Loucy (cell line): Measurements from ENCODE around the gene HUNK.

Source experiments
- H2AFZ ChIP-seq: fragments of 200-600 bp; sonication (generic); 2 replicates; pipeline ENCODE4 v1.6.0; 2016; ENCODE audit warnings: antibody characterized with exemption, mild to moderate bottlenecking, low read length, moderate library complexity
- H3F3A ChIP-seq: fragments of 200-600 bp; 2 replicates; pipeline ENCODE4 v1.6.0; 2016; ENCODE audit warnings: antibody characterized with exemption, low read depth, mild to moderate bottlenecking
- H3K27me3 ChIP-seq: fragments of 200-600 bp; sonication (generic); 2 replicates; pipeline ENCODE4 v1.6.1; 2014; ENCODE audit warnings: low read length, mild to moderate bottlenecking; ENCODE audit not compliant: insufficient read depth, poor library complexity, severe bottlenecking
- H3K36me3 ChIP-seq: fragments of 200-600 bp; sonication (generic); 2 replicates; pipeline ENCODE4 v1.6.1; 2016; ENCODE audit warnings: low read length; ENCODE audit not compliant: insufficient read depth
- H3K4me1 ChIP-seq: fragments of 200-600 bp; sonication (generic); 2 replicates; pipeline ENCODE4 v1.5.1; 2014; ENCODE audit warnings: low read length, mild to moderate bottlenecking; ENCODE audit not compliant: insufficient read depth, poor library complexity, severe bottlenecking
- H3K4me2 ChIP-seq: fragments of 200-600 bp; sonication (generic); 2 replicates; pipeline ENCODE4 v1.6.0; 2014; ENCODE audit warnings: antibody characterized with exemption, low read length, low read depth, mild to moderate bottlenecking; ENCODE audit not compliant: poor library complexity, severe bottlenecking
- H3K4me3 ChIP-seq: fragments of 200-600 bp; sonication (generic); 2 replicates; pipeline ENCODE4 v1.5.1; 2014; ENCODE audit warnings: low read length, mild to moderate bottlenecking, mixed read lengths; ENCODE audit not compliant: poor library complexity, severe bottlenecking
- H3K79me2 ChIP-seq: fragments of 200-600 bp; sonication (generic); 2 replicates; pipeline ENCODE4 v1.6.1; 2014; ENCODE audit warnings: low read length; ENCODE audit not compliant: insufficient read depth
- H3K9ac ChIP-seq: fragments of 200-600 bp; sonication (generic); 2 replicates; pipeline ENCODE4 v1.6.0; 2014; ENCODE audit warnings: mild to moderate bottlenecking, low read depth, low read length, moderate library complexity; ENCODE audit not compliant: poor library complexity, severe bottlenecking
- H3K9me2 ChIP-seq: fragments of 200-600 bp; sonication (generic); replicated peaks from 2 replicates; pipeline ENCODE4 v1.6.1; 2016; ENCODE audit warnings: low read depth, low read length, mixed read lengths
- H3K9me3 ChIP-seq: fragments of 200-600 bp; sonication (generic); 2 replicates; pipeline ENCODE4 v1.6.1; 2014; ENCODE audit warnings: mild to moderate bottlenecking, antibody characterized with exemption, low read length, low read depth; ENCODE audit not compliant: insufficient read depth
- H4K20me1 ChIP-seq: fragments of 200-600 bp; sonication (generic); 2 replicates; pipeline ENCODE4 v1.6.0; 2014; ENCODE audit warnings: antibody characterized with exemption, low read length, mild to moderate bottlenecking; ENCODE audit not compliant: insufficient read depth, poor library complexity, severe bottlenecking
- EZH2phosphoT487 ChIP-seq: fragments of 200-600 bp; IDR thresholded peaks from 2 replicates; pipeline ENCODE4 v1.6.1; 2018; ENCODE audit warnings: antibody characterized with exemption, mild to moderate bottlenecking, moderate library complexity, borderline replicate concordance
- TF ChIP-seq, protein P1 (sequence below): fragments of 200-600 bp; sonication (generic); conservative IDR thresholded peaks from 2 replicates; pipeline ENCODE4 v1.5.1; 2014; ENCODE audit warnings: mild to moderate bottlenecking, antibody characterized with exemption, low read length

The HUNK gene

DNA sequence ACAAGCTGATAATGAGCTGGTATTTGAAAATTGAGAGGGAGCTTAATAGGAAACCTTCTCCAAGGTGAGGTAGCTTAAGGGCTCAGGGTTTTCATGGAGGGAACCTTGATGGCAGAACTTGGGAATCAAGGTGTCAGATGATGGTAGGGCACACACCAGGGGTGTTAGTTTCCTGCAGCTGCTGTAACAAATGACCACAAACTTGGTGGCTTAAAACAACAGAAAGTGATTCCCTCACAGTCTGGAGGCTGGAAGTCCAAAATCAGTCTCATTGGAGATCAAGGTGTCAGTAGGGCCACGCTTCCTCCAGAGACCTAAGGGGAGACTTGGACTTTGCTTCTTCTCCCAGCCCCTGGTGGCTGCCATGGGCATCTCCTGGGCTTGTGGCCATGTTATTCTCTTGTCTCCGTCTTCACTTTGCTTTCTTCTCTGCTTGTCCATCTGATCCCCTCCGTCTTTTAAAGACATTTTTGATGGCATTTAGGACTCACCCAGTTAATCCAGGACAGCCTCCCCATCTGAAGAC lies 45.5 kb downstream of the HUNK start:
- peaks cover 6% of the 10 kb centered on the region; the same call in 1 of the 2 replicates for H3K9me3 ChIP-seq
- no peak overlapping the region for H3K4me3 ChIP-seq
- H2AFZ ChIP-seq: no peak overlapping the region
- no peaks in the 10 kb centered on the region for H3K27me3 ChIP-seq
- no peaks in the 10 kb centered on the region for H3K36me3 ChIP-seq
- no peak overlapping the region for H3K9ac ChIP-seq
- H3K9me2 ChIP-seq: no peaks in the 10 kb centered on the region
- no peaks in the 10 kb centered on the region for H4K20me1 ChIP-seq
- no peaks in the 10 kb centered on the region for H3K4me1 ChIP-seq
- no peaks in the 10 kb centered on the region for H3F3A ChIP-seq
- TF ChIP-seq, protein P1, sequence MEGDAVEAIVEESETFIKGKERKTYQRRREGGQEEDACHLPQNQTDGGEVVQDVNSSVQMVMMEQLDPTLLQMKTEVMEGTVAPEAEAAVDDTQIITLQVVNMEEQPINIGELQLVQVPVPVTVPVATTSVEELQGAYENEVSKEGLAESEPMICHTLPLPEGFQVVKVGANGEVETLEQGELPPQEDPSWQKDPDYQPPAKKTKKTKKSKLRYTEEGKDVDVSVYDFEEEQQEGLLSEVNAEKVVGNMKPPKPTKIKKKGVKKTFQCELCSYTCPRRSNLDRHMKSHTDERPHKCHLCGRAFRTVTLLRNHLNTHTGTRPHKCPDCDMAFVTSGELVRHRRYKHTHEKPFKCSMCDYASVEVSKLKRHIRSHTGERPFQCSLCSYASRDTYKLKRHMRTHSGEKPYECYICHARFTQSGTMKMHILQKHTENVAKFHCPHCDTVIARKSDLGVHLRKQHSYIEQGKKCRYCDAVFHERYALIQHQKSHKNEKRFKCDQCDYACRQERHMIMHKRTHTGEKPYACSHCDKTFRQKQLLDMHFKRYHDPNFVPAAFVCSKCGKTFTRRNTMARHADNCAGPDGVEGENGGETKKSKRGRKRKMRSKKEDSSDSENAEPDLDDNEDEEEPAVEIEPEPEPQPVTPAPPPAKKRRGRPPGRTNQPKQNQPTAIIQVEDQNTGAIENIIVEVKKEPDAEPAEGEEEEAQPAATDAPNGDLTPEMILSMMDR: no peak
- TF ChIP-seq EZH2phosphoT487: no peak
- H3K79me2 ChIP-seq: no peaks in the 10 kb centered on the region
- H3K4me2 ChIP-seq: no peak overlapping the region

DNA sequence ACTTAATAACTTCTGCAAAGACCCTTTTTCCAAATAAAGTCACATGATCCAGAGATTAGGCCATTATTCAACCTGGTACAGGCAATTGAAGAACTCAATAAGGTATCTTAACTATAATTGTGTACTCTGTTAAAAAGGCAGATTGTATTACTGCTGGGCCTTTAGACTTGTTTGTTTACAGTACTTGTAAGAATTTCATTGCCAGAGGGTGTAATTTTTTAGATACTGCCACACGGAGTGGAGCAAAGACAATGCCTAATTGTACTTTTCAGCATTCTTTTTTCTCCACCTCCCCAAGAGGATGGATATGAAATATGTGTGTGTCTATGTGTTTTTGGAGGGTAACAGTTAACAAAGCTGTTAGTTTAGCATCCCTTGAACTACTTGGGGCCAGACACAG lies 47.5 kb downstream of the HUNK start:
- H3K79me2 ChIP-seq: no peaks in the 10 kb centered on the region
- H3K4me2 ChIP-seq: no peak overlapping the region
- H3K36me3 ChIP-seq: no peaks in the 10 kb centered on the region
- no peaks in the 10 kb centered on the region for H3K4me1 ChIP-seq
- H2AFZ ChIP-seq: no peak overlapping the region
- H3F3A ChIP-seq: no peaks in the 10 kb centered on the region
- H3K27me3 ChIP-seq: no peaks in the 10 kb centered on the region
- no peaks in the 10 kb centered on the region for H4K20me1 ChIP-seq
- no peak overlapping the region for H3K9ac ChIP-seq
- no peaks in the 10 kb centered on the region for H3K9me2 ChIP-seq
- TF ChIP-seq EZH2phosphoT487: no peak
- H3K9me3 ChIP-seq: 0 out of 2 replicates have a peak, but pooled peaks cover 6% of the 10 kb centered on the region
- no peak overlapping the region for H3K4me3 ChIP-seq

GRCh38 chr21:31921079-31921478 lies 48.3 kb downstream of the HUNK start:
- H3F3A ChIP-seq: no peaks in the 10 kb centered on the region
- no peak overlapping the region for H2AFZ ChIP-seq
- no peak for TF ChIP-seq EZH2phosphoT487
- TF ChIP-seq, protein P1: no peak
- no peaks in the 10 kb centered on the region for H3K79me2 ChIP-seq
- no peaks in the 10 kb centered on the region for H3K9me2 ChIP-seq
- no peak overlapping the region for H3K4me3 ChIP-seq
- 0 out of 2 replicates have a peak, but pooled peaks cover 6% of the 10 kb centered on the region for H3K9me3 ChIP-seq
- H3K4me2 ChIP-seq: no peak overlapping the region
- H4K20me1 ChIP-seq: no peaks in the 10 kb centered on the region
- no peaks in the 10 kb centered on the region for H3K27me3 ChIP-seq
- no peaks in the 10 kb centered on the region for H3K4me1 ChIP-seq
- no peak overlapping the region for H3K9ac ChIP-seq
- no peaks in the 10 kb centered on the region for H3K36me3 ChIP-seq

GRCh38 chr21:31922881-31923280 lies 50.1 kb downstream of the HUNK start:
- H3K9me3 ChIP-seq: peaks cover 9% of the 10 kb centered on the region; the same call in 1 of the 2 replicates
- no peak overlapping the region for H3K9ac ChIP-seq
- H3K9me2 ChIP-seq: no peaks in the 10 kb centered on the region
- H3K4me1 ChIP-seq: no peaks in the 10 kb centered on the region
- no peaks in the 10 kb centered on the region for H3K79me2 ChIP-seq
- no peak overlapping the region for H2AFZ ChIP-seq
- H3K27me3 ChIP-seq: no peaks in the 10 kb centered on the region
- no peaks in the 10 kb centered on the region for H3F3A ChIP-seq
- TF ChIP-seq EZH2phosphoT487: no peak
- TF ChIP-seq, protein P1: no peak
- H3K36me3 ChIP-seq: no peaks in the 10 kb centered on the region
- H3K4me3 ChIP-seq: no peak overlapping the region
- no peak overlapping the region for H3K4me2 ChIP-seq
- no peaks in the 10 kb centered on the region for H4K20me1 ChIP-seq
